H1 (cell line): Measurements from ENCODE around the gene MAPK8IP3. TPM values are rescaled to one million over a fixed set of nuclear protein-coding genes. Genes with fewer than 3 reads are reported as not detected.

Source experiments
- CEBPB ChIP-seq: IDR thresholded peaks from 2 replicates; pipeline ENCODE4 v1.6.1; 2012; ENCODE audit warnings: low read depth, low read length
- EGR1 ChIP-seq: IDR thresholded peaks from 2 replicates; pipeline ENCODE4 v1.6.1; 2011; ENCODE audit warnings: low read depth, low read length, borderline replicate concordance
- FOSL1 ChIP-seq: IDR thresholded peaks from 2 replicates; pipeline ENCODE4 v1.6.1; 2011; ENCODE audit warnings: mild to moderate bottlenecking, low read depth, low read length, moderate library complexity; ENCODE audit not compliant: insufficient read depth
- GTF2F1 ChIP-seq: IDR thresholded peaks from 2 replicates; pipeline ENCODE4 v1.6.1; 2012; ENCODE audit warnings: low read depth, low read length, improper control_type of control experiment, borderline replicate concordance
- HDAC2 ChIP-seq, 2 experiments: fragments of 300-600 bp in 1 of 2; sonication (generic) in 1 of 2; IDR thresholded peaks; 2 replicates each; pipeline ENCODE4 v1.6.1; 2011 to 2012; ENCODE audit warnings: low read depth in 2 of 2, low read length in 2 of 2, mild to moderate bottlenecking in 2 of 2, moderate library complexity in 2 of 2, borderline replicate concordance in 1 of 2, inconsistent platforms in 1 of 2
- JUN ChIP-seq: IDR thresholded peaks from 2 replicates; pipeline ENCODE4 v1.6.1; 2011; ENCODE audit warnings: low read depth, mild to moderate bottlenecking, improper control_type of control experiment, low read length
- JUND ChIP-seq: IDR thresholded peaks from 2 replicates; pipeline ENCODE4 v1.6.1; 2011; ENCODE audit warnings: mild to moderate bottlenecking, improper control_type of control experiment, low read length
- NANOG ChIP-seq: IDR thresholded peaks from 2 replicates; pipeline ENCODE4 v1.6.1; 2011; ENCODE audit warnings: low read length, low read depth, mild to moderate bottlenecking, inconsistent platforms; ENCODE audit not compliant: insufficient read depth, poor library complexity, severe bottlenecking
- RFX5 ChIP-seq: IDR thresholded peaks from 2 replicates; pipeline ENCODE4 v1.6.1; 2011; ENCODE audit warnings: low read depth, low read length, improper control_type of control experiment, borderline replicate concordance
- RXRA ChIP-seq: IDR thresholded peaks from 2 replicates; pipeline ENCODE4 v1.6.1; 2011; ENCODE audit warnings: low read depth, mild to moderate bottlenecking, low read length, moderate library complexity; ENCODE audit not compliant: insufficient read depth
- SIN3A ChIP-seq, 2 experiments: IDR thresholded peaks in 1 of 2; conservative IDR thresholded peaks in 1 of 2; 2 replicates each; pipeline ENCODE4 v1.6.1; 2011 to 2012; ENCODE audit warnings: low read length in 2 of 2, improper control_type of control experiment in 1 of 2, low read depth in 1 of 2, mild to moderate bottlenecking in 1 of 2
- SIRT6 ChIP-seq: IDR thresholded peaks from one replicate; pipeline ENCODE4 v1.7.1; 2012; ENCODE audit warnings: low read length, inconsistent platforms
- TAF1 ChIP-seq: IDR thresholded peaks from 2 replicates; pipeline ENCODE4 v1.6.1; 2011; ENCODE audit warnings: mild to moderate bottlenecking, low read depth, low read length
- TAF7 ChIP-seq: optimal IDR thresholded peaks from 2 replicates; pipeline ENCODE3; 2011; ENCODE audit warnings: low read depth, mild to moderate bottlenecking, inconsistent platforms, low read length, moderate library complexity, borderline replicate concordance
- TBP ChIP-seq: IDR thresholded peaks from 2 replicates; pipeline ENCODE4 v1.6.1; 2011; ENCODE audit warnings: low read depth, low read length, improper control_type of control experiment
- TCF12 ChIP-seq: IDR thresholded peaks from 2 replicates; pipeline ENCODE4 v1.6.1; 2011; ENCODE audit warnings: low read depth, mild to moderate bottlenecking, low read length
- YY1 ChIP-seq: IDR thresholded peaks from 2 replicates; pipeline ENCODE4 v1.6.1; 2011; ENCODE audit warnings: low read depth, mild to moderate bottlenecking, low read length
- polyA plus RNA-seq, 7 experiments: library from polyadenylated mRNA; depleted of rRNA in 3 of 7; stranded (reverse) in 5 of 7; unstranded in 2 of 7; fragments of >200 nt in 5 of 7; fragments of 200-250 nt in 2 of 7; gene quantifications; 1 replicate in 5 of 7; 2 replicates in 1 of 7; 4 replicates in 1 of 7; pipeline versions ENCODE4 v1.2.1 to v1.2.3, GENCODE V29; 2011 to 2013; ENCODE audit warnings: missing spikeins in 2 of 7, mixed read lengths in 2 of 7
- total RNA-seq: library from RNA; stranded (reverse); fragmentation: NEBNext Ultra II Directional; extraction: Animal tissue kit (Norgen Biotek cat#: 25700); gene quantifications from 2 replicates; pipeline ENCODE4 v1.2.1, GENCODE V29; 2021

MAPK8IP3 gene
- total and polyA plus RNA-seq, 2 of the 8 experiments (the other 6 are each of a cell fraction or from before 2014, with no cell fraction given), result 16.9 to 43.4 TPM

GRCh38 chr16:1772908-1773702 is 67.1 kb downstream of the MAPK8IP3 start, which contains the start of gene MRPS34 (continued):
- TF ChIP-seq EGR1 (peak; percentile 51; the same call in 1 of the 2 replicates), NANOG (no peak), CEBPB (no peak), TAF1 (peak; percentile 94), SIN3A (conservative IDR thresholded peaks at IDR 0.05 in 1 of 2, IDR thresholded peaks at IDR 0.05 in 1 of 2; ENCODE audit: low read depth in 1 of 2, low read length in 2 of 2) (peak; percentile 86 to 88; a peak in 2 of 4 replicates), HDAC2 (IDR thresholded peaks at IDR 0.05; ENCODE audit: borderline replicate concordance in 1 of 2, low read depth in 2 of 2, low read length in 2 of 2) (0 out of 4 replicates have a peak, but pooled peaks have one; percentile 20 to 76), RFX5 (no peak), YY1 (peak; percentile 92), TCF12 (0 out of 2 replicates have a peak, but pooled peaks have one; percentile 48), RXRA (no peak), TBP (peak; percentile 77; the same call in 1 of the 2 replicates), GTF2F1 (no peak), FOSL1 (no peak), TAF7 (peak; percentile 87), JUN (no peak), SIRT6 (no peak), JUND (peak; percentile 35; the same call in 1 of the 2 replicates)
